ENCODE data around the gene TMPRSS6. TPM values are rescaled to one million over a fixed set of nuclear protein-coding genes. Genes with fewer than 3 reads are reported as not detected.

Gene TMPRSS6
- total RNA-seq, 1 donor from 2014 or later: not detected

- Histone ChIP-seq H3K36me3 (peaks cover 52% of the 10 kb centered on the region), H3K4me1 (no peaks in the 10 kb centered on the region), H3K27me3 (ENCODE audit: low read depth) (peaks cover 3% of the 10 kb centered on the region), H3K4me3 (no peak overlapping the region), H3K27ac (replicated peaks) (no peak overlapping the region), H3K9me3 (replicated peaks) (no peaks in the 10 kb centered on the region)
- no peak for TF ChIP-seq CTCF (IDR thresholded peaks at IDR 0.05; ENCODE audit: borderline replicate concordance)
- intact Hi-C loops (cut with micrococcal nuclease): no loop called here
- no peak for DNase-seq
These were observed 49.5 kb downstream of the TMPRSS6 start for GRCh38 chr22:37059876-37060449.

GRCh38 chr22:37058917-37059701, 50.4 kb downstream of the TMPRSS6 start:
- no peaks in the 10 kb centered on the region for H3K9me3 ChIP-seq (replicated peaks)
- peaks cover under 1% of the 10 kb centered on the region for H3K4me1 ChIP-seq
- no peak for TF ChIP-seq CTCF (IDR thresholded peaks at IDR 0.05; ENCODE audit: borderline replicate concordance)
- H3K4me3 ChIP-seq: no peak overlapping the region
- peaks cover 52% of the 10 kb centered on the region for H3K36me3 ChIP-seq
- intact Hi-C loops (cut with micrococcal nuclease): no loop called here
- H3K27me3 ChIP-seq (ENCODE audit: low read depth): no peaks in the 10 kb centered on the region
- no peak overlapping the region for H3K27ac ChIP-seq (replicated peaks)
- no peak for DNase-seq

- Histone ChIP-seq H3K4me1 (peaks cover 12% of the 10 kb centered on the region), H3K9me3 (replicated peaks) (no peaks in the 10 kb centered on the region), H3K4me3 (no peak overlapping the region), H3K36me3 (peaks cover 52% of the 10 kb centered on the region), H3K27me3 (ENCODE audit: low read depth) (no peaks in the 10 kb centered on the region), H3K27ac (replicated peaks) (no peak overlapping the region)
- intact Hi-C loops (cut with micrococcal nuclease): no loop called here
- TF ChIP-seq CTCF (IDR thresholded peaks at IDR 0.05; ENCODE audit: borderline replicate concordance): no peak
- no peak for DNase-seq
These were observed 51.6 kb downstream of the TMPRSS6 start for GRCh38 chr22:37057796-37058510.

GRCh38 chr22:37057226-37057625, 52.3 kb downstream of the TMPRSS6 start:
- DNase-seq: no peak
- H3K4me3 ChIP-seq: no peak overlapping the region
- H3K4me1 ChIP-seq: peaks cover 19% of the 10 kb centered on the region
- no peaks in the 10 kb centered on the region for H3K27me3 ChIP-seq (ENCODE audit: low read depth)
- intact Hi-C loops (cut with micrococcal nuclease): no loop called here
- no peaks in the 10 kb centered on the region for H3K9me3 ChIP-seq (replicated peaks)
- no peak overlapping the region for H3K27ac ChIP-seq (replicated peaks)
- TF ChIP-seq CTCF (IDR thresholded peaks at IDR 0.05; ENCODE audit: borderline replicate concordance): no peak
- peaks cover 52% of the 10 kb centered on the region for H3K36me3 ChIP-seq

GRCh38 chr22:37056246-37056645, 53.3 kb downstream of the TMPRSS6 start:
- no peak for DNase-seq
- Histone ChIP-seq H3K36me3 (peaks cover 51% of the 10 kb centered on the region), H3K27me3 (ENCODE audit: low read depth) (no peaks in the 10 kb centered on the region), H3K4me1 (peaks cover 29% of the 10 kb centered on the region), H3K9me3 (replicated peaks) (no peaks in the 10 kb centered on the region), H3K27ac (replicated peaks) (no peak overlapping the region), H3K4me3 (no peak overlapping the region)
- intact Hi-C loops (cut with micrococcal nuclease): no loop called here
- TF ChIP-seq CTCF (IDR thresholded peaks at IDR 0.05; ENCODE audit: borderline replicate concordance): no peak
